GM21526 (cell line): Measurements from ENCODE around the gene SNTG2.
A peak's percentile ranks its signal among the peaks of the same experiment; 100 is the strongest.
"Not testable (repeated sequence)": the region's sequence is repeated elsewhere in the genome, so short reads cannot be mapped to it uniquely, and the experiment has no call there.

Experiments used
- ATAC-seq: cut with Tn5 transposase; IDR thresholded peaks from one replicate; pipeline ENCODE4 v1.9.1; 2021; ENCODE audit warnings: moderate library complexity; ENCODE audit not compliant: unreplicated experiment, low FRiP score

SNTG2 gene

GRCh38 chr2:1132328-1132969, 181.8 kb downstream of the SNTG2 start:
- no peak for ATAC-seq

- not testable (repeated sequence) for ATAC-seq
Observed at GRCh38 chr2:1133896-1134295, 183.2 kb downstream of the SNTG2 start.

- ATAC-seq: no peak
Observed at GRCh38 chr2:1134629-1135028, 184.0 kb downstream of the SNTG2 start.

DNA sequence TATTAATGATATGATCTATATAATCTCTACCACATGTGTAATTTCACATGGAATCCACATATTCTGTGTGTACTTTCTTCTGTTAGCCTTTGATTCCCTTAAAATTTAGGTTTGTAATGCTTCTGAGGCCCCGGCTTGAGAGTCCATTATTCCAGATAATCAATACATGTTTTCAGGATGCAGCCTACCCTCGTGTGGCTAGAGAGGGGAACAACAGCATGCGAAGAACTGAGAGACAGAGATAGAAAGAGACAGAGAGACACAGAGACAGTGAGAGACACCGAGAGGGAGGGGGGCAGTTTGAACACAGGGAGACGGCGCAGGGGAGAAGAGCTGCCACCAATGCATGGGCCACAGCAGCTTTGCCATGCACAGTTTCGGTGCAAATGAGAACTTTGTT, 185.4 kb downstream of the SNTG2 start:
- ATAC-seq: no peak

DNA sequence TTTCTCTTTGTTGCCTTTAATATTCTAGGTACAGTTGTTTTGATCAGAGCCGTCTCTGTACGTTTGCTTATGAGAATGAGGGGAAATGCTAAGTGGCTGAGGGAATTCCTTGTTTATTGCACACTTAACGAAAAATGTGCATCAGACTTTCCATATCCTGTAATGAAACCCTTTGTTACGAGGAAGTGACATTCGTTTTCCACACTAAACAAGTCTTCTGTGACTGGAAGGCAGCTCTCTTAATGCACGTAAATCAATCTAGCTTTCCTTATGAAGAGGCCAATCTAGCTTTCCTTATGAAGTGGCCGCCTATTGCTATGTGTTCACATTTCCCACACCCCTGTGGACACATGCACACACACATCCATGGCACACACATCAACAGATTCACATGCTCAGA, 186.2 kb downstream of the SNTG2 start:
- no peak for ATAC-seq

DNA sequence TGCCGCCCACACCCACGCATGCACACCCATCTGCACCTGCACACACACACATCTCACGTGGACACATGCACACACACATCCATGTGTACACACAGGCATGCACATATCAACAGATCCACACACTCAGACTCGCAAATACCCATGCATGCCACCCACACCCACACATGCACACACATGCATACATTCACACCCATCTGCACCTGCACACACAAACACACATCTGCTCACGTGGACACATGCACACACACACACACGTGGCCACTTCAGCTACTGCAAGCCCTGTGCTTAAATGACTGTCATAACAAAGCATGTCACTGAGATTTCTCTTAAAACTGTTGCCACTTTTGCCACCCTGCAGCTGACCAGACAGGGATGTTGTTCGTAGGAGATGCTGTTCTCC, 186.6 kb downstream of the SNTG2 start:
- no peak for ATAC-seq

- no peak for ATAC-seq
Observed at GRCh38 chr2:1137913-1138391, 187.3 kb downstream of the SNTG2 start.

- ATAC-seq: peak; percentile 90
Observed at GRCh38 chr2:1140389-1141003, 189.8 kb downstream of the SNTG2 start.

DNA sequence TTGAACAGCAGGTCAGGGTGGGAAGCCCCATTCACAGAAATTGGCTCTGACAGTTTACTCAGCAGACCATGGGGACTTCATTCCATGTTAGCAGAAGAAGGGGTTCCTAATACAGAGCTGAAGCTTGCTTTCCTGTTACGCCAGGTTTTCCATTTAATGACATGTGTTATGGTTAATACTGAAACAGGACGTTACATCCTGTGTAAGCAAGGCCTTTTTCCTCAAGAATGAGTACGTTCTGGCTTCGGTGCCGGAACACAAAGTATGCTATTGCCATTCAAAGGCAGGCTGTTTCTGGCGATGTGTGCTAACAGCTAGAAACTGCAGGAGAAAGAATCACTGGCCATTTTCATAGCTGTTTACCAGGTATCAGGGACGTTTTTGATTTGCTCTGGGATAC, 190.4 kb downstream of the SNTG2 start:
- no peak for ATAC-seq

- ATAC-seq: no peak
Observed at GRCh38 chr2:1143129-1143528, 192.5 kb downstream of the SNTG2 start.

DNA sequence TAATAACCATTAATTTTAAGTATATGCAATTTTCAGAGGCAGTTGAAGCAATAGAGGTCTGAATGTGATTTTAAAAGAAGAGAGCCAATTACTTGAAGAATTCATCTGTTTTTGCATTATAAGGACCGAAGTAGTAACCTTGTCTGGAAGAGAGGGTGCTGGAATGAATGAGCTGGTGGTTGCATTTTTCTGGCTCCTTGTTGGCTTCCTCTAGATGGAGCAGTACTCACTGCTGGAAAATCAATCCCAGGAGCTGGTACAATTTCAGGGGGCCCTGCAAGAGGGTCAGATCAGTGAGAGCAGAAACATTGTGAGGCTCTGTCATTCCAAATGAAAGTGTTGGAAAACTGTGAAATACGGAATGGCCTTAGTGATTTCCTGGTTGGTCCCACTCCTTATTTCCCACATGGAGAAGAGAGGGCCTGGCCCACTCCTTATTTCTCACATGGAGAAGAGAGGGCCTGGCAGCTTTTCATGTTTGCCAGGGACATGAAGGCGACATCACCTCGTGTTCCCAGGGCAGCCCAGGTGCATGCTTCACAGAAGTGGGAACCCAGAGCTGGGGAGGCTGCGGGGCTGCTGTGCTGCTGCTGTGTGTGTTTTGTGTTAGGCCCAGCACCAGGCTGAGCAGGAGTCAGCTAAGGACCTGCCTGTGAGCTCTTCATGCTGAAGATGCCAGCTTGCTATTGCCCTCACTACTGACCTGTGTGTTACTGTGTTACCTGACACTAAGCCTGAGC, 197.4 kb downstream of the SNTG2 start:
- ATAC-seq: no peak

- ATAC-seq: no peak
Observed at GRCh38 chr2:1150724-1151511, 200.3 kb downstream of the SNTG2 start.

GRCh38 chr2:1152375-1152774, 201.7 kb downstream of the SNTG2 start:
- ATAC-seq: no peak

DNA sequence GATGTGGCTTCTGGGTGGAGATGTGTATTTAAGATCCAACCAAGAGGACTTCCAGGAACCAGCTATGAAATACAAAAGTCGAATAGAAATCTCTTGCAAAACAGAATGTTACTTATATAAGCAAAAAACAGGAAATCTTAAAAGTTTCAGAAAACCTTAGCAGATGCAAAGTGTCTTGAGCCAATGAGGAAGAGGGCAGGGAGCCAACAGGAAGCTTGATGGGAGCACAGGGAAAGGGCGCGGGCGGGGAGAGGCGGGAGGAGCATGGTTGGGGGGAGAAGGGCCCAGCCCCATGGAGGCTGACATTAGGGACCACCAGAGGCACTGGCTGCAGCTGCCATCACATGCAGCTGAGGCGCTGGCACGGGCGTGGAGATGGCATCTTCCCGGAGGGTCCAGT, 203.3 kb downstream of the SNTG2 start:
- no peak for ATAC-seq

- ATAC-seq: no peak
Observed at GRCh38 chr2:1154710-1155594, 204.3 kb downstream of the SNTG2 start.

GRCh38 chr2:1156059-1156458, 205.4 kb downstream of the SNTG2 start:
- ATAC-seq: no peak

DNA sequence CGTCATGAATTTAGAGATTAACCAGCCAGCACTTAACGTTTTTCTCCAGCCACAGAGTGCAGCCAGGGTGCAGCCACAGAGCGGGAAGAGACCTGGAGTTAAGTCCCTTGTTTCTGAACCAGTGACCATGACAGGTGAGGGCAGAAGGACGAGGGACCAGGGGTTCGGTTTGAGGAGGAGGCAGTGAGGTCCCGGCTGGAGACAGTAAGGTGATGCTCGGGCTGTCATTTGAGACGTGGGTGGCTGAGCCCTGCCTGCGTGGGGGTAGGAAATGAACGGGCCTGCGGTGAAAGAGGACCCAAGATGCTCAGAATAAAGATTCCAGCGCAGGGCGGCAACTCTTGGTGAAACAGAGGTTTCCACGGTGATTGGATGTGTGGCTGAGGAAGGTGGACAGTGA, 205.9 kb downstream of the SNTG2 start:
- no peak for ATAC-seq

GRCh38 chr2:1157107-1157506, 206.5 kb downstream of the SNTG2 start:
- no peak for ATAC-seq

DNA sequence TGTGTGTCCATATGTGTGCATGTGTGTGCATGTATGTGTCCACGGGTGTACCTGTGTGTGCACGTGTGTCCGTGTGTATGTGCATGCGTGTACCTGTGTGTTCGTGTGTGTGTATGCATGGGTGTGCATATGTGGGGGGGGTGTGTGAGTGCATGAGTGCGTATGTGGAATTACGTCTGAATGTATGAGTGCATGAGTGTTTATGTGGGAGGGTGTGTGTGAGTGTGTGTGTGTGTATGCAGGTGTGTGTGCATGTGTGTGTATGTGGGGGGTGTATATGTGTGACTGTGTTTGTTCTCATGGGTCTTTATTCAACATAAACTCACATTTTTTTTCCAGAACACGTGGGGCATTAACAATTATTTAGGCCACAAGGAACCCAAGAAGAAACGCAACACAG, 208.4 kb downstream of the SNTG2 start:
- no peak for ATAC-seq

DNA sequence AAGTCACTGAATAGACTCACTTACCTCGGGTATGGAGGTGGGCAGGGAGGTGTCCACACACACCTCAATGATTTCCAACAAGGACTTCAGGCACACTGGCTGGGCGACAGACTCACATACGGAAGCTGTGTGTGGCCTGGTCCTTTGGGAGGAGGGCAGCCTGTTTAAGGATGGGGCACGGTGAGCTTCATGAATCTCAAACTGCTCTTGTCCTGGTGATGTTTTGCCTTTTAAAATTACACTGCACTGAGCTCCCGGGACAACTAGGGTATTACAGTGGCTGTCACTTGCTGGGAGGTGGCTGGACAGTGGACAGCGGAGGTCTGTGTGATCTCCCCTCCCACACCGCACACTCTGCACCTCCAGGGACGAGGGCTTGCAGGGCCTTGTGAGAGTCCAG, 211.6 kb downstream of the SNTG2 start:
- ATAC-seq: no peak
